ENCODE results near the gene ABCA7.
"Not testable (repeated sequence)": the region's sequence is repeated elsewhere in the genome, so short reads cannot be mapped to it uniquely, and the experiment has no call there.

ABCA7 gene

GRCh38 chr19:1017115-1017905 lies 22.6 kb upstream of the ABCA7 start:
- no peak for FAIRE-seq

- no peak for FAIRE-seq
Observed at GRCh38 chr19:1017906-1018305, 22.0 kb upstream of the ABCA7 start.

- no peak for FAIRE-seq
Observed at GRCh38 chr19:1018393-1018792, 21.5 kb upstream of the ABCA7 start.

- no peak for FAIRE-seq
Observed at GRCh38 chr19:1018932-1019615, 20.8 kb upstream of the ABCA7 start.

GRCh38 chr19:1019616-1019961 lies 20.3 kb upstream of the ABCA7 start:
- FAIRE-seq, result no peak

- FAIRE-seq, result no peak
Observed at GRCh38 chr19:1019980-1020867, 19.7 kb upstream of the ABCA7 start.

- peak; percentile 31 for FAIRE-seq
Observed at GRCh38 chr19:1020868-1021425, 19.0 kb upstream of the ABCA7 start, which contains the start of gene TMEM259. Gene TMEM259, minus strand, starts transcription at chr19:1021123. Its CDS starts 127 bp downstream, at chr19:1020996.

- not testable (repeated sequence) for FAIRE-seq
Observed at GRCh38 chr19:1023883-1024188, 16.1 kb upstream of the ABCA7 start.

- FAIRE-seq, result not testable (repeated sequence)
Observed at GRCh38 chr19:1025080-1025479, 14.8 kb upstream of the ABCA7 start.

- FAIRE-seq, result no peak
Observed at GRCh38 chr19:1025960-1026782, 13.7 kb upstream of the ABCA7 start, which contains the start of gene CNN2. Gene CNN2, plus strand, starts transcription at chr19:1026608. Its CDS starts 54 bp downstream, at chr19:1026662.

GRCh38 chr19:1026783-1027649 lies 12.9 kb upstream of the ABCA7 start:
- FAIRE-seq, result no peak

- FAIRE-seq, result no peak
Observed at GRCh38 chr19:1027650-1028061, 12.3 kb upstream of the ABCA7 start.

GRCh38 chr19:1028062-1028926 lies 11.6 kb upstream of the ABCA7 start:
- no peak for FAIRE-seq

- FAIRE-seq, result no peak
Observed at GRCh38 chr19:1032264-1032867, 7.5 kb upstream of the ABCA7 start.

- FAIRE-seq, result no peak
Observed at GRCh38 chr19:1035998-1036621, 3.8 kb upstream of the ABCA7 start.

GRCh38 chr19:1037621-1038064 lies 2.3 kb upstream of the ABCA7 start:
- no peak for FAIRE-seq

GRCh38 chr19:1038978-1039645 lies 795 bp upstream of the ABCA7 start:
- no peak for FAIRE-seq

GRCh38 chr19:1040476-1041271 lies 767 bp downstream of the ABCA7 start:
- peak; percentile 52 for FAIRE-seq

All from TTC549 (cell line).